CD4-positive, alpha-beta T cell treated with Interferon alpha-2 for 1 hour (primary cell): Measurements from ENCODE around the gene ZNF584.
"Not testable (repeated sequence)": the region's sequence is repeated elsewhere in the genome, so short reads cannot be mapped to it uniquely, and the experiment has no call there.

Experiments used
- DNase-seq, 2 donors: peaks; one replicate each; pipeline ENCODE4 v3.0.0-alpha.2; 2020 to 2022

The ZNF584 gene

GRCh38 chr19:58386576-58387337, 21.7 kb upstream of the ZNF584 start, which contains the start of gene RPS5:
RPS5 (plus strand) TSS chr19:58387269; CDS start chr19:58388138, 869 bp downstream.
- DNase-seq, result peak; percentile 98

- no peak for DNase-seq
Measured at GRCh38 chr19:58387338-58388174, 20.9 kb upstream of the ZNF584 start.

DNA sequence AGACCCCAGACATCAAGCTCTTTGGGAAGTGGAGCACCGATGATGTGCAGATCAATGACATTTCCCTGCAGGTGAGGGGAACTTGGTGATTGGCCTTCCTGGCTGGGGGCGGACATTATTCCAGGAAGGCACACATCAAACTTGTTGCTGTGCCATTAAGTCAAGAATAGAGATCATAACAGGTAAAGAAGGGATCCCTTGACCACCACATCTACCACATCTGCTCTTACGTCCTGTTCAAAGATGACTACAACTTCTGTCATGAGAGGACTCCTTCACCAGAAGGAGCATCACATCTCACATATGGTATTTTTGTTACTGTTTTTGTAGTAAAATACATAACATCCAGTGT, 20.3 kb upstream of the ZNF584 start:
- DNase-seq, result no peak

DNA sequence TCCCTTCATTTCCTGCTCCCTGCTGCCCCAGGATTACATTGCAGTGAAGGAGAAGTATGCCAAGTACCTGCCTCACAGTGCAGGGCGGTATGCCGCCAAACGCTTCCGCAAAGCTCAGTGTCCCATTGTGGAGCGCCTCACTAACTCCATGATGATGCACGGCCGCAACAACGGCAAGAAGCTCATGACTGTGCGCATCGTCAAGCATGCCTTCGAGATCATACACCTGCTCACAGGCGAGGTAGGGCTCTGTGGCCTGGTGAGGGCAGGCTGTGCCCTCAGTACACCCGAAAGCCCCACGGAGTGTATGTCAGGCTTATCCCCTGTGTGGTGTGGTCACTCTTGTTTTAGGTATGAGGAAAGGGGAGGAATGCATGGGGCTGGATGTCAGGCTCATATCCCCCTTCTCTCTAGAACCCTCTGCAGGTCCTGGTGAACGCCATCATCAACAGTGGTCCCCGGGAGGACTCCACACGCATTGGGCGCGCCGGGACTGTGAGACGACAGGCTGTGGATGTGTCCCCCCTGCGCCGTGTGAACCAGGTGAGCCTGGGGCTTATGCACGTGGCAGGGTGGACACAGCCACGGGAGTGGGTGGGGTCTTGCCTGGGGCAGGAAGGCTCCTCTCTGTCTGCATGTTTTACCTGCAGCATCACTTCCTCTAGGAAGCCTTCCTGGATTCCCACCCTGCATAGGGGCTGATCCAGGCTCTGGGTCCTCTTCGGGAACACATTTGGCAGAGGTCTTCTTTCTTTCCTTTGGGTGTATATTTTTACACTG, 15.3 kb upstream of the ZNF584 start:
- no peak for DNase-seq

DNA sequence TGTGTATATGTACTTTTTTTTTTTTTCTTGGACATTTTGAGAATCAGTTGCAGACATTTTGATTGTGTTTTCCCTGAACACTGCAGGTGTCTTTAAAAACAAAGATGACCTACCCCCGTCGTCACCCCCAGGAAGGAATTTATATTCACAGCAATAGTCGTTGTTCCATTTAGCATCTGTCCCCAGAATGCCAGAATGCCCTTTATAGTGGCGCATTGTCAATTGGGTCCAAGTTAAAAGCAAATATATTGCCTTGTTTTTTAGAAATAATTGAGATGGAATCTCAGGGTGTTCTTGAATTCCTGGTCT, 14.8 kb upstream of the ZNF584 start:
- DNase-seq, result no peak

DNA sequence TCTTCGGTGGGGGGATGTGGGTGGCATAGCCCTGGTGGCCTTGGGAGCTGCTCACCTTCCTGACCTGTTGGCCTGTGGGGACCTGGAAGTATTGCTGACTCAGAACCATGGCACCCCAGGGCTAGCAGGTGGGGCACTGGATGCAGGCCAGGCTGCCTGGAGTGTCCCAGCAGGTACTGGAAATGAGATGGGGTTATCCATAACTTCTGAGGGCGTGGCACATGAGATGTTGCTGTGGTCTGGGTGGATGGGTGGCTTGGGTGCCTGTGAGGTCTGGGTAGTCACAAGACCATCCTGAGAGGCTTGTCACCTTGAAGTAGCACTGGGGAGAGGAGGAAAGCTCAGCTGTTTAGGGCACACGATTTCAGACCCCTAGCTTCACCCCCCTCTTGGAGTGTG, 13.6 kb upstream of the ZNF584 start:
- no peak for DNase-seq

DNA sequence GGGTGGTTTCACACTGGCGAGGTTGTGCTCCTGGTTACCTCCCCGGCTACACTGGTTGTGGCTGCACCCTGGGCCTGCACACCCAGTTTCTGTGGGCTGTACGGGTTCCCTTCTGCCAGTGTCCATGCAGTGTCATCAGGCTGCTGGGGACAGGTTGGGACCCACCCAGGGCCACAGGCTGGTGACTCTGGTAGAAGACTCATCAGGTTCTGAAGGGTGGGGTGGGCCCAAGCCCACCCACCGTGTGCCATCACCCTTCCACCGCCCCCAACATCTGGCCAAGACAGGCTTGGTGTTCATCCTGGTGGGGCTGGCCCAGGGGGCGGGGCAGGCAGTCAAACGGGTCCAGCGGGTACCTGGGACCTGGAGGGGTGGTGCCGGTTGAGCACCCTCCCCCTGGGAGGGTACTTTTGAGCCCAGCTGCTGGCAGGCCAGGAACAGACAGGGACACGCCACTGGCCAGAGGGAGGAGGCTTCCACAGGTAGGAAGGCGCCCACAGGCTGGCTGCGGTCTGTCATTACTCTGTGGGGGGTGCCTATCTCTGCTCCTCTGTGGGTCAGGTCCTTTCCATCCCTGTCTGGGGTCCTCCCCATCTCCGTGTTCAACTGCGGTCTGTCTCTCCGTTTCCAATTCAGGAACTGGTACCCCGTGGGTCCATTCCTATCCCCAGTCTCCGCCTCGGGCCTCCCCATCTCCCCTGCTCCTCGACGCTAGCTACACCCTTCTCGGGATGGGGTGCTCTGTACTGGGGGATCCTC, 13.1 kb upstream of the ZNF584 start, which contains the start of gene RNF225:
Gene RNF225 (plus strand): TSS at position 437 of the 759 bp plus-strand sequence. CDS start 434 bp downstream, outside the sequence.
- DNase-seq, result no peak

GRCh38 chr19:58395979-58396627, 12.3 kb upstream of the ZNF584 start:
- no peak for DNase-seq

DNA sequence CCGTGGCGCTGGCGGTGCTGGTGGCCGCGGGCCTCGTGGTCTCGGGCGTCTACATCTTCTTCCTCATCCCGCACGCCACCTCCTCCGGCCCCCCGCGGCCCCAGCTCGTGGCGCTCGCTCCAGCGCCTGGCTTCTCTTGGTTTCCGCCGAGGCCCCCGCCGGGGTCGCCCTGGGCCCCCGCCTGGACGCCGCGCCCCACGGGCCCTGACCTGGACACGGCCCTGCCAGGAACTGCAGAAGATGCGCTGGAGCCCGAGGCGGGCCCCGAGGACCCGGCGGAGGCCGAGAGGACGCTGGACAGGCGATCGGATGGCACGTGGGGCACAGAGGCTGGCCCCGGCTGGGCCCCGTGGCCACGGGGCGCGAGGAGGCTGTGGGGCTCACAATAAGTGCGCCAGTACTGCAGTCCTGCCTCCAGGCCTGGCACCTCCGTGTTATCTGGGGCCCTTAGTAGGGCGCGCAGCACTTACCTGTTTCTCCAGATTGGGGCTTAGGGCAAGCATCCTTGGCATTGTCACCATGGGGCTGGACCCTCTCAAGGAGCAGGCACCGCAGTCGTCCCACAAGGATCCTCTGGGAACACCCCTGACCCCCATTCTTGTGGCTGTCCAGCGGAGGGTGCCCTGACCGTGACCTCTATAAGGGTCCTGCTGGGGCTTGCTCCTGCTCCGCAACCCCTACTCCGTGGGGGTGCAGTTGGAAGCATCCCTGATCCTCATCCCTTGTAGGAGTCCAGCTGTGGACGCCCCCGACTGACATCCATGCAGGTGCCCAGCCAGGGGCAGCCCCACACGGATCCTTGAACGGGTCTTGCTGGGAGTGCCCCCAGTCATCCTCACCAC, 11.5 kb upstream of the ZNF584 start:
- DNase-seq, result no peak

DNA sequence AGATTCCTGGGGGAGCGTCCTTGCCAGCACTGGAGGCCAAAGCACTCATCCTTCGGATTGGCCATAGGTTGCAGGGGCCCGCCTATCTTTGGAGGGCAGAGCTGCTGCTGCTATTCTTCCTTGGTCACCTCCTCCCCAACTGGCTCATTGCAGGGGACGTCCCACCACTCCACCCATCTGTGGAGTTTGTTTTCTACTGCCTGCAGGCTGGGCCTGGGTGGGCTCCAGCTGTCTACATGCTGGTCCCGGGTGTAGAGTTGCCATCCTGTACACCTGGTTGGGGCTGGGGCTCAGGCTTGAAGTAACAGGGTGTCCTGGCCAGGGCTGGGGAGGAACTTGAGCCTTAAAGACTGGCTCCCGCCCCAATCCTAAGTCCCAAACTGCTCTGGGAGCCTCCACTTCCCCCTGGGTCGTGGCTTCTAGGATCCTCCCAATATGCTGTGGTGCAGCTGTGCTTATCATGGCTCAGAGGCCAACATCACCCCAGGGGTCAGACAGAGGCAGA, 10.9 kb upstream of the ZNF584 start:
- DNase-seq, result no peak

GRCh38 chr19:58398087-58398486, 10.4 kb upstream of the ZNF584 start:
- no peak for DNase-seq

DNA sequence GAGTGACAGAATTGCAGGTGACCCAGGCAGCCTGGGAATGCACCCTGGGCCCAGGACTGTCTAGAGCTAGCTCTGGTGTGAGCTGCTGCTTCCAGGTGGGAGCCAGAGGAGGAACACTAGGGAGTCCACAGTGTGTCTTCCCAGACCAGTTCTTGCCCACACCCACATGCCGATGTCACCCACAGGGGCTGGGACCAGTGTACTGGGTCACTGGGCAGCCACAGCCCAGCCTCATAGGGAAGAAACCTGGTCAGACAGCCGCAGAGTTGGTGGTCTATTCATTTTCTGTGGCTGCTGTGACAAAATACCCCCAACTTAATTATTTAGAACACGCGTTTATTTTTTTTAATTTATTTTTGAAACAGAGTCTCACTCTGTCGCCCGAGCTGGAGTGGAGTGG, 9.9 kb upstream of the ZNF584 start:
- DNase-seq, result no peak

DNA sequence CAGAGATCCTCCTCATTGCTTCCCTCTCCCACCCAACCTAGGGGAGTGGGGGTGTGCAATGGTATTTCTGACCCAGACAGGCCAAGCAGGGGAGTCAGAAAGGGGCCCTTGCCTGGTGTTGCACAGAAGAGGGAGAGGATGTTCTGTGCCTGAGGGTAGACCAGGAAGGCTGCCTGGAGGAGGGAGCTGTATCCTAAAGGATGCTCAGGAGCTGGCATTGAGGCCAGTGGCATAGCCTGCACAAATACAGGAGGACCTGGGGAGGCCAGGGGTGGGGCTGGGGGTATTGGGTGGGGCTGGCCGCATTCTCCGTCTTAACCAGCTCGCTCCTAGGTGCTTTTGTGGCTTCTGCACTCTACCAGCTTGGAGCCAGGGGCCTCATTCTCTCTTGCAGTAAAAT, 8.5 kb upstream of the ZNF584 start:
- no peak for DNase-seq

DNA sequence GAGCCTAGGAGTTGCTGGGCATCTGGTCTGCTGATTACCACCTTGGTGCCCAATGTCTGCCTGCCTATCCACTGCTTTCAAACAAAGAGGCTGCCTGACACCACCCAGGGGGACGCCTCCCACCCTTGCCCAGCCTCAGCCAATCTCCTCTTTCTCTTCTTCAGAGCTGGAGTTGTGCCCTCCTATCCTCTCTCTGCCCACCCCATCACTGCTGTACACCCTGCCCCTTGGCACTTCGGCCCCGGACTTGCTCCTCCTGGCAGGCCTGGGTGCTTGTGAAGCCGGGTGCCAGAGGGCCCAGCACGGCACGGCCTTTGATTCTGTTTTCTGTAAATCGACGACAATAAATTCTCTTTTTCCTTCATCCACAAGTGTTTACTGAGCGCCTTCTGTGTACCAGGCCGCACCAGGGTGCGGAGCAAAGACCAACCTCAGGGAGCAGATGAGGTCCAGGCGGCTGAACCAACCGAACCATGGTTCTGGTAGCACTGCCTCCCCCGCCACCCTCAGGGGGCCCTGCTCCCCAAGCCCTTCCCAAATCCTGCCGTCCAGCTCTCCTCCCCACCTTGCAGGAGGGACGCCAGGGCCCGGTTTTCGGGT, 8.0 kb upstream of the ZNF584 start:
- no peak for DNase-seq

GRCh38 chr19:58400916-58401839, 7.3 kb upstream of the ZNF584 start:
- peak; percentile 98 to 100 for DNase-seq

DNA sequence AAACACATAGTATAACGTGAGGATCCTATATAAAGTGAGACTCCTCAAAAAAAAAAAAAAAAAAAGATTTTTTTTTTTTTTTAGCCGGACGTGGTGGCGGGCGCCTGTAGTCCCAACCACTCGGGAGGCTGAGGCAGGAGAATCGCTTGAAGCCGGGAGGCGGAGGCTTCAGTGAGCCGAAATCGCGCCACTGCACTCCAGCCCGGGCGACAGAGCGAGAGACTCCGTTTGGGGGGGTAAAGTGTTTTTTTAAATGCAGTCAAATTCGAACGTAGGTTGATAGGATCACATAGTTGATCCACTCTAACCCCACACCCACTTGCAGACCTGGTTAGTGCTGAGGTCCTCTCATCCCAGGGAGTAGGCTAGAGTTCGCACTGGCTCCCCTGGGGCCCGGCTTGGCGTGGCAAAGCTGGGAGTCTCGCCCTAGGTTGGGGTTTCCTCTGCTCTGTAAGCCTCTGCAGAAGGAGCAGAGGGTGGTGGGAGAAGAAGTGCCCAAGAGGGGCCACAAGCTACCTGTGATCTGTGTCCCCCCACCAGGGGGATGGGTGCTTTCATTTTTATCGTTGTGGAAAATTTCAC, 6.5 kb upstream of the ZNF584 start:
- peak in 1 of 2 donors; percentile 38 for DNase-seq

DNA sequence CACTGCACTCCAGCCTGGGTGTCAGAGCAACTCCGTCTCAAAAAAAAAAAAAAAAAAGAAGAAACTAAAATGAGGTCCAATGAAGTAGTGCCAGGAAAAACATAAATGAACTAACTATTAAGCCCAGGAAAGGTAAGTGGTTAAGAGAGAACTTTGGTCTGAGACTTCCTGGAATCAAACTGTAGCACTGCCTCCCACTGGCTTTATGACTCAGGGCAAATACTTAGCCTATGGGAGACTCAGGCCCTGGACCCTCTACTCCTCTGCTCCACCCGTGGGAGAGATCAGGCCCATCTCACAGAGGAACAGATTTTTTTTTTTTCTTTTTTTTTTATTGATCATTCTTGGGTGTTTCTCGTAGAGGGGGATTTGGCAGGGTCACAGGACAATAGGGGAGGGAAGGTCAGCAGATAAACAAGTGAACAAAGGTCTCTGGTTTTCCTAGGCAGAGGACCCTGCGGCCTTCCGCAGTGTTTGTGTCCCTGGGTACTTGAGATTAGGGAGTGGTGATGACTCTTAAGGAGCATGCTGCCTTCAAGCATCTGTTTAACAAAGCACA, 4.5 kb upstream of the ZNF584 start:
- not testable (repeated sequence) for DNase-seq

DNA sequence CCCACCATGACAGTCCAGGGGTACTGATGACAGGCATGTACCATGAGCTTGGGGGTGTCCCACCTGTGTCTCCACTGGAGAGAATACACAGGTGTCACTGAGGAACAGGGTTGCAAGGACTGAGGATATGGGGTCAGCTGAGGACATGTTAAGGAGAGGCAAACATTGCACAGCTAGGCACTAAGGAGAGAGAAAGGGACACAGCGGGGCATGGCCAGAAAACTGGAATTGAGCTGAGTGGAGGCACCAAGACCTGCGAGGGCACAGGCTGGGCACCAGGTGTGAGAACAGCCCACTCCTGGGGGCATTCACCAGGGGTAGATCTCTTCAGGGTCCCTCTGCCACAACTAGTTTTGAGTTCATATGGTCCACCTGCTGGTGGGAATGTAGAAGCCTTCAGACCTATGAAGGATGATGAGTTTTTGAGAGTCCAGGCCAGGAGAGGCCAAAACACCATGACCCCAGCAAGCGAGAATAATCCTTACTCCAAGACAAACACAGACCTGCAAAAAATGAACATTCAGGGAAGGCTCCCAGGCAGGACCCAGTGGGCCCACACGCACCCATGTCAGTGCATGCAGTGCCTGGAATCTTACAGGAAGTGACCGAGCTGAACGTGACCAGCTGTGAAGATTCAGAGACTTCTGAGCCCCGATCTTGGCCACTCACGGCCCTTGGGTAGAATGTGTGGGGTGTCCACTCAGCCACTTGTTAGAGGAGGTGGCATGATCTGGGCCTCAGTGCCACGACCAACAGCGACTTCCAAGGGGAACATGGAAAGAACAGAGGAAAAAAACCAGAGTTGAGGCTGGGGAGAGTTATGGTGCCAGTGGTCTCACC, 1.4 kb upstream of the ZNF584 start:
- no peak for DNase-seq
